Thyroid gland (tissue), 4 donors: Measurements from ENCODE around the gene MC3R.

Experiments used
- CTCF ChIP-seq, 6 experiments: fragments of 200-600 bp in 3 of 6; fragments of 450-650 bp in 3 of 6; sonication (generic) in 3 of 6; IDR thresholded peaks; one replicate each; pipeline ENCODE4 v1.5.1; 2016 to 2019; ENCODE audit warnings: antibody characterized with exemption in 6 of 6, mild to moderate bottlenecking in 2 of 6, inconsistent platforms in 1 of 6, moderate library complexity in 1 of 6
- POLR2A ChIP-seq, 2 donors: fragments of 450-650 bp; IDR thresholded peaks; one replicate each; pipeline ENCODE4 v1.6.1; 2017; ENCODE audit warnings: antibody characterized with exemption in 2 of 2, mild to moderate bottlenecking in 2 of 2, moderate library complexity in 1 of 2

GRCh38 chr20:56200456-56200855 is 48.1 kb upstream of the MC3R start:
- TF ChIP-seq CTCF (IDR thresholded peaks at IDR 0.05) = no peak
- TF ChIP-seq POLR2A (IDR thresholded peaks at IDR 0.05) = no peak
